GM15510 (cell line): ENCODE results near the gene PLXDC2.

Source experiments
- POLR2A ChIP-seq: IDR thresholded peaks from 3 replicates; pipeline ENCODE4 v1.6.1; 2011; ENCODE audit warnings: borderline replicate concordance; ENCODE audit not compliant: insufficient read length; ENCODE audit errors: extremely low read depth

PLXDC2 gene

GRCh38 chr10:20247454-20247853 is 431.2 kb downstream of the PLXDC2 start:
- TF ChIP-seq POLR2A = no peak

- TF ChIP-seq POLR2A = no peak
Observed at GRCh38 chr10:20247891-20248708, 431.9 kb downstream of the PLXDC2 start.

GRCh38 chr10:20254078-20254477 is 437.8 kb downstream of the PLXDC2 start:
- TF ChIP-seq POLR2A = no peak

- no peak for TF ChIP-seq POLR2A
Observed at GRCh38 chr10:20254497-20254896, 438.3 kb downstream of the PLXDC2 start.

- no peak for TF ChIP-seq POLR2A
Observed at GRCh38 chr10:20256969-20257368, 440.7 kb downstream of the PLXDC2 start.

- no peak for TF ChIP-seq POLR2A
Observed at GRCh38 chr10:20257422-20257821, 441.2 kb downstream of the PLXDC2 start.

GRCh38 chr10:20265146-20265545 is 448.9 kb downstream of the PLXDC2 start:
- TF ChIP-seq POLR2A = no peak

- no peak for TF ChIP-seq POLR2A
Observed at GRCh38 chr10:20267734-20268133, 451.5 kb downstream of the PLXDC2 start.

- TF ChIP-seq POLR2A = no peak
Observed at GRCh38 chr10:20271490-20271889, 455.3 kb downstream of the PLXDC2 start.

GRCh38 chr10:20272608-20273007 is 456.4 kb downstream of the PLXDC2 start:
- TF ChIP-seq POLR2A = no peak

GRCh38 chr10:20274571-20274970 is 458.3 kb downstream of the PLXDC2 start:
- no peak for TF ChIP-seq POLR2A

GRCh38 chr10:20276127-20276979 is 460.1 kb downstream of the PLXDC2 start:
- no peak for TF ChIP-seq POLR2A

- TF ChIP-seq POLR2A = no peak
Observed at GRCh38 chr10:20277820-20278219, 461.6 kb downstream of the PLXDC2 start.

- no peak for TF ChIP-seq POLR2A
Observed at GRCh38 chr10:20281579-20281978, 465.3 kb downstream of the PLXDC2 start.

- TF ChIP-seq POLR2A = no peak
Observed at GRCh38 chr10:20287586-20287985, 471.4 kb downstream of the PLXDC2 start.
